ENCODE measurements around the gene BMP7.

The BMP7 gene

DNA sequence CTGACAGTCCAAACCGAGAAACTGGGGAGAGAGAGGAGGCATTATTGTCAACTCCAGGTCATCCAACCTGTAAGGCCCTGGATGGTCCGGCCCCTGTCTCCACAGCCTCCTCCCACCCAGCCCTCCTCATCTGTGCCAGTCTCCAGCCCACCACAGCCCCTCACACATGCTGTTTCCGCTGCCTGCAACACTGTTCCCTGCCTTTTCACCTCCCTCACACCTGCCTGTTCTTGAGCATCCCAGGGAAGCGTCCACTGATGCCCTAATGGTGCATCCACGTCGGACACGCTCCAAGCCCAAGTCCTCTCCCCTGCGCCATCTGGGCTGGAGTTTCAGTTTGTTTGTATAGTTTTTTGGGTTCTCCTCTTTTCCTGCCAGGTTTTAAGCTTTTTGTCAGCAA lies 52.0 kb downstream of the BMP7 start:
- H3K4me3 ChIP-seq (ENCODE audit: low read length), result no peak overlapping the region
- no peak for TF ChIP-seq ZNF274 (IDR thresholded peaks at IDR 0.05; ENCODE audit: low read depth, low read length)

DNA sequence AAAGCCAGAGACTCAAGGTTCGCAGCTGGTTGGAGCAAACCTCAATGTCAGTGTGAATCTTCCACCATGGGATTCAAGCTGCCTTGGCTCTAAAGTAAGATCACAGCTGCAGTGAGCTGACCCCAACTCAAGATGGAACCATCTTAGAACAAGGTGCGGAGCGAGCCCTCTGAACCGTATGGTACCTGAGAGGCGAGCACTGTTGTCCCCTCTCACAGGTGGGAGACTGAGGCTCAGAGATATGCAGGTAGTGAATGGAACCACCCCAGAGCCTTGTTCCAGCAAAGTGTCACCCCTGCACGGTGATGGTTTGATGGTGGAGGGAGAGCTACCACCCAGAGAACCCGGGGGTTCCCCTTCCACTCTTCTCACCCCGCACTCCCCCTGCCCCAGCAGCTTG lies 52.5 kb downstream of the BMP7 start:
- no peak overlapping the region for H3K4me3 ChIP-seq (ENCODE audit: low read length)
- TF ChIP-seq ZNF274 (IDR thresholded peaks at IDR 0.05; ENCODE audit: low read depth, low read length), result no peak

DNA sequence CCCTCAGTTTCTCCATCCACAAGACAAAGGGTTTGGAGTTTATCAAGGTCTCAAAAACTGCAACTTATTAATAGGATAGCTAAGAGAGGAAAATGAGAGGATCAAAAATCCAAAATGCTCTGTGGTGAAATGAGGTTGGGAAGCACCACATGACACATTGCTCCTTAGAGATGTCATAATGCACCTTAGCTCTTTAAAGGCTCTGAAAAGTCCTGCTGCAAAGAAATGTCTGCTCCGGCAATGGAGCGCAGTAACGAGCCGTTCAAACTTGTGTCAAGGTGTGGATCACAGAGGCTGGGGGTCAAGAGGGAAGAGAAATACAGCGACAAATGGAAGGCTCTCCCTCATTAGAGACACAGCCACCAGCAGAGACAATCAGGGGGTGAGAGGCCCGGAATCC lies 53.1 kb downstream of the BMP7 start:
- TF ChIP-seq ZNF274 (IDR thresholded peaks at IDR 0.05; ENCODE audit: low read depth, low read length), result no peak
- H3K4me3 ChIP-seq (ENCODE audit: low read length), result no peak overlapping the region

- TF ChIP-seq ZNF274 (IDR thresholded peaks at IDR 0.05; ENCODE audit: low read depth, low read length), result no peak
Measured at GRCh38 chr20:57212534-57213276, 53.7 kb downstream of the BMP7 start.

DNA sequence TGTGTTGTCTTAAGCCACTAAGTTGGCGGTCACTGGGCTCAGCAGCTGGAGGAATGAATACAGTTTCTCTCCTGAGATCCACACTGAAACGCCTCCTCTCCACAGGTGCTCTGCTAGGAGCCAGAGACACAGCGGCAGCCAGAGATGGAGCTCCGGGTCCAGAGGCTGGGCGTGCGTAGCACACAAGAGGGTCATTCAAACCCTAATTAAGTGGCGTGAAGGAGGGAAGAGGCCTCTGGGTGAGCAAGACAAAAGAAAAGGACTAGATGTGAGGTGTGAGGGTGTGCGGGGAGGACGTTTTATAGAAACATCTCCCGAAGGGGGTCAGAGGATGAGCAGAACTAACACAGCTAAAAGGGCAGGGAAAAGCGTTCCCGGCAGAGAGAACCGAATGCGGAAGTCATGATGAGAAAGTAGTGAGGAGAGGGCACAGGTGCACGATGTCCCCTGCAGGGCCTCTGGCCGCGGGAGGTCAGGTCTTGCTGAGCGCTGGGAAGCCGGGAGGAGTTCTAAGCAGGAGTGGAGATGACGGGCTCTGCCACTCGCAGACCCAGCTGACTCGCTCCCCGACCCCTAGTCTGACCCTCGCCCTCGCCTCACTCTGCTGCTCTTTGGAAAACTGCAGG lies 54.4 kb downstream of the BMP7 start:
- no peak for TF ChIP-seq ZNF274 (IDR thresholded peaks at IDR 0.05; ENCODE audit: low read depth, low read length)
- no peak overlapping the region for H3K4me3 ChIP-seq (ENCODE audit: low read length)

More at GRCh38 chr20:57212534-57213276, 53.7 kb downstream of the BMP7 start:
- no peak overlapping the region for H3K4me3 ChIP-seq (ENCODE audit: low read length)

- no peak overlapping the region for H3K4me3 ChIP-seq (ENCODE audit: low read length)
- TF ChIP-seq ZNF274 (IDR thresholded peaks at IDR 0.05; ENCODE audit: low read depth, low read length), result no peak
Measured at GRCh38 chr20:57211406-57211805, 55.0 kb downstream of the BMP7 start.

GRCh38 chr20:57210911-57211280 lies 55.5 kb downstream of the BMP7 start:
- no peak overlapping the region for H3K4me3 ChIP-seq (ENCODE audit: low read length)
- no peak for TF ChIP-seq ZNF274 (IDR thresholded peaks at IDR 0.05; ENCODE audit: low read depth, low read length)

GRCh38 chr20:57210054-57210910 lies 56.2 kb downstream of the BMP7 start:
- H3K4me3 ChIP-seq (ENCODE audit: low read length), result no peak overlapping the region
- TF ChIP-seq ZNF274 (IDR thresholded peaks at IDR 0.05; ENCODE audit: low read depth, low read length), result no peak

- TF ChIP-seq ZNF274 (IDR thresholded peaks at IDR 0.05; ENCODE audit: low read depth, low read length), result no peak
- H3K4me3 ChIP-seq (ENCODE audit: low read length), result no peak overlapping the region
Measured at GRCh38 chr20:57209413-57209812, 57.0 kb downstream of the BMP7 start.

DNA sequence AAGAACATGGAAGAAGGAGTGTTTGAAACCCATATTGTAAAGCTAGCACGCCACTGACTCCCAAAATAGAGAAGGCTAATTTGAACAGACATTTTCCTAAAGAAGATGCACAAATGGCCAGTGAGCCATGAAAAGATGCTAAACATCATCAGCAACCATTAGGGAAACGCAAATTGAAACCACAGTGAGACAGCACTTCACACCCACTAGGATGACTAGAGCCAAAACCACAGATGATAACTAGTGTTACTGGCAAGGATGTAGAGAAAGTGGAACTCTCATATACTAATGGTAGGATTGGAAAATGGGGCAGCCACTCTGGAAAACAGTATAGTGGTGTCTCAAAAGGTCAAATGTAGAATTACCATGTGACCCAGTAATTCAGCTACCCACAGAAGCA lies 58.2 kb downstream of the BMP7 start:
- no peak for TF ChIP-seq ZNF274 (IDR thresholded peaks at IDR 0.05; ENCODE audit: low read depth, low read length)
- H3K4me3 ChIP-seq (ENCODE audit: low read length), result no peak overlapping the region

- H3K4me3 ChIP-seq (ENCODE audit: low read length), result no peak overlapping the region
- TF ChIP-seq ZNF274 (IDR thresholded peaks at IDR 0.05; ENCODE audit: low read depth, low read length), result no peak
Measured at GRCh38 chr20:57207251-57207650, 59.2 kb downstream of the BMP7 start.

GRCh38 chr20:57205606-57206219 lies 60.7 kb downstream of the BMP7 start:
- no peak for TF ChIP-seq ZNF274 (IDR thresholded peaks at IDR 0.05; ENCODE audit: low read depth, low read length)
- H3K4me3 ChIP-seq (ENCODE audit: low read length), result no peak overlapping the region

GRCh38 chr20:57203986-57204385 lies 62.5 kb downstream of the BMP7 start:
- TF ChIP-seq ZNF274 (IDR thresholded peaks at IDR 0.05; ENCODE audit: low read depth, low read length), result no peak
- no peak overlapping the region for H3K4me3 ChIP-seq (ENCODE audit: low read length)

- no peak overlapping the region for H3K4me3 ChIP-seq (ENCODE audit: low read length)
- TF ChIP-seq ZNF274 (IDR thresholded peaks at IDR 0.05; ENCODE audit: low read depth, low read length), result no peak
Measured at GRCh38 chr20:57203204-57203603, 63.2 kb downstream of the BMP7 start.

Data from GM08714 (cell line).